AG08396 (cell line): ENCODE data around the gene MTHFS.

Source experiments
- DNase-seq: peaks from one replicate; pipeline ENCODE4 v3.0.0; 2012; ENCODE audit warnings: low spot score, mixed read lengths

Gene MTHFS

DNA sequence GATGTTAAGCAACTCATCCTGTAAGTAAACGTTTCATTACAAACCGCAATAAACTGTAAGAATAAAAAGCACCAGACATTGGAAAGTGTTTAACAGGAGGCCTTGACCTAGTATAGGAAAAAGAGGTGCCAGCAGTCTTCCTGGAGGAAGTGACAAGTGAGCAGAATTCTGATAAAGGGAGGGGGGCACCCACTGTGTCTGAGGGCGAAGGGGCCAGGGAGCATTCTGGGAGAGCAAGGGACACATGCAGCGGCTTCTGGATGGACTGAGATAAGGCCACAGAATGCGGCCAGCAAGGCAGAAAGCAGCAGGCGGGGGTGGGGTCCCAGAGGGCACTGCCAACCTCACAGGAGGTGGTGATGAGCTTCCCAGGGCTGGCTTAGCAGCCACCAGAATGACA, 80.2 kb downstream of the MTHFS start:
- no peak for DNase-seq

DNA sequence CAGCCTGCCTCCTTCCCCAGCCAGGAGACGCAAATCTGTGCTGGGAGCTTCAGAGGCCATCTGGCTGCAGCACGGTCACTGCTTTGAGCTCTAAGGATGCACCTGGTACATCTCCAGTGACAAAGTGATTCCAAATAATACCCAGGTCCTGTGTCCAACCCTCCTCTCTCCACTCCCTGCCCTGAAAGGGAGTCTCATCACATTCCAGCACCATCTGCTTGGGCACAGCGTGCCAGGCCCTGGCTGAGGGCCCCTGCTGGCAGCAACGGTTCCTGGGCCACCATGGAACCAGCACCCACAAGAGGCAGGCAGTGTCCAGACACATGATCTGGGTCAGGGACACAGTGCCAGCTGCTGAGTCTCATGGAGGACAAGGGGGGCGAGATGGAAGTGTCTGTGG, 81.3 kb downstream of the MTHFS start:
- DNase-seq: no peak

DNA sequence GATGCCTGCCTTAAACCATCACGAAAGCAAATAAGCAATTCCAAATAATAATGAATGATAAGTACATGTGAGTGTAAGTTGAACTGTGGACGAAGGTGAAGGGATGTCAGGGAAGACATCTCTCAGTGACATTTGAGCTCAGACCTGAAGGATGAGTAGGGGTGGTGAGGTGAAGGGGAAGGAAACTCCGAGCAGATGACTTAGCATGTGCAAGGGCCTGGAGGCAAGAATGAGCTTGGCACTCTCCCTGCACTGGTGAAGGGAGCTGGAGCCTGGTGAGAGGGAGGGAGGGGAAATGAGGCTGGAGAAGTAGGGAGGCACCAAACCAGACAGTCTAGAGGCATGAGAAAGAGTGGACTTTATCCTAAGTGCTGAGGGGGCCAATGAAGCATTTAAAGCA, 84.3 kb downstream of the MTHFS start:
- no peak for DNase-seq

DNA sequence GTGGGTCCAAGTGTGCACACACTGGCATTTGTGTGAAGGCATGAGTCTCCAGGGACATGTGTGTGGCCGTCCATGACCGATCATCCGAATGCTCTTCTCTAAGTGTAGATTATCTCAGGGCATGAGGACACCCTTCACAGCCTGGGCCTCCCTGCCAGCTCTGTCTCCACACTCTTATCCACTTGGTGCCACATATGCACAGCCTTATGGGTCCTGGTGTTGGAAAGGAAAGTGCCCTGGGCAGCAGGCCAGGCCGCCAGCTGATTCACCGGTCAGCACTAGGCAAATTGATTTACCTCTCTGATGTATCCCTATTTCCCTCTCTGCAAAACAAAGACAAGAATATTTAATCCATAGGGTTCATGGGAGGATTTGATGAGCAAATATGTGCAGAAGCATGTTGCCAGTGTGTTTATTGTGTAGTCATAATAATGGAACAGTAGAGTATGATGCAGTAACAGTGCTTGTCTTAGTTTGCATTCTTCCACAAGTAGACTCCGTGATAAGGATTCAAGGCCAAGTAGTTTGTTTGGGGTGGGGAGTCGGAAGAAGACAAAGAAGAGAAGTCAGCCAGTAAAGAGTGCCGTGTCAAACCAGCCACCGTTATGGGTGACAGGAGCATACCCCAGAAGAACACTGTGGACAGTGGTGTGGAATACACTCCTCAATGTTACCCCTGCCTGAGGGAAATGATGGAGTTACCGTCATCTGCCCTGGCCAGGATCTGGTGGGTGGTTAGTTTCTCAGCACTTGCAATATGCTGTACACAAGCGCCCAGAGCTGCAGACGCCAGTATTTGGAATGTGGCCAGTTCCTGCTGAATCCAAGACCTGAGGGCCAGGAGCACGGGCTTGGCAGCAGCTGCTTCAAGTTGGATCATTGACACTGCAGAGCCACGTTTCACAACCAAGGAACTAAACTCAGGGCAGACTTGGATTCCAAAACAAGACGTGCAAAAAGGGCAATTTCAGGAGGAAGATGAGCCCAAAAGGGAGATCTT, 85.1 kb downstream of the MTHFS start:
- no peak for DNase-seq

DNA sequence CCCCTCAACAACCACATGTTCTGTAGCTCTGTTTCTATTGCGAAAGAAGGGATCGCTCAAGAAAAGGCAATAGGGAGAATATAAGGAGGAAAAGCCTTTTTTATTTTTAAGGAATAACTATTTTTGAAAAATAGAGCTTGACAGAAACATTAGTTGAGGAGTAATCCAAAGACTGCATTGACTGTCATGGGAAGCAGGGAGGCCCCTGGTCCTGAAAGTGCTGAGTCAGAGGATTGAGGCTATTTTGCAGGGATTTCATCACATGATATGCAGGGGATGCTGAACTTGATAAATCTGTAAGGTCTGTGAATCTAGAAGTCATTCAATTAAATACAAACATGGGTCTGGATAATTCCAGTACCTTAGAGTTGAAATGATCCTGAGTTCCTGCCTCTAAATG, 92.0 kb downstream of the MTHFS start:
- no peak for DNase-seq

DNA sequence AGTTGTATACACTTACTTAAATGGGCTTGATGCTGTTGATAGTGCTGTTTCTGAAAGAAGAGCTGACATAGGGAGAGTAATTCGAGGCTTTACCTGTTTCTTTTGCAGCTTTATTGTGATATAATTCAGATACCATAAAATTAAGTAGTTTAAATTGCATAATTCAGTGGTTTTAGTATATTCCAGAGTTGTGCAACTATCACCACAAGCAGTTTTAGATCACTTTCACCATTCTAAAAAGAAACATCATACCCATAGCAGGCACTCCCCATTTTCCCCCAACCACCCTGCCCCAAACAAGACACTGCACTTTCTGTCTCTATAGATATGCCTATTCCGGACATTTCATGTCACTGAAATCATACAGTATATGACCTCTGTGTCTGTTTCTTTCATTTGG, 98.5 kb downstream of the MTHFS start:
- DNase-seq: no peak
